GM12878 (cell line): Measurements from ENCODE around the gene NME7.

ENCODE experiments used
- BHLHE40 ChIP-seq, 2 experiments: fragments of 450-650 bp in 1 of 2; IDR thresholded peaks; 2 replicates each; pipeline ENCODE4 v1.6.1; 2011 to 2017; ENCODE audit warnings: low read depth in 2 of 2, borderline replicate concordance in 1 of 2, improper control_type of control experiment in 1 of 2, low read length in 1 of 2, mild to moderate bottlenecking in 1 of 2
- CREB1 ChIP-seq: IDR thresholded peaks from 2 replicates; pipeline ENCODE4 v1.6.1; 2012; ENCODE audit warnings: low read depth, mild to moderate bottlenecking, inconsistent platforms
- CTCF ChIP-seq, 3 experiments: IDR thresholded peaks in 2 of 3; conservative IDR thresholded peaks in 1 of 3; 2 replicates each; pipeline ENCODE4 v1.5.1; 2011; ENCODE audit warnings: low read depth in 3 of 3, low read length in 3 of 3, mild to moderate bottlenecking in 3 of 3, control low read depth in 2 of 3, moderate library complexity in 2 of 3, inconsistent platforms in 1 of 3, mixed read lengths in 1 of 3; ENCODE audit not compliant: control insufficient read depth in 2 of 3, insufficient read depth in 1 of 3; ENCODE audit errors: extremely low read depth in 1 of 3
- GABPA ChIP-seq: IDR thresholded peaks from 2 replicates; pipeline ENCODE4 v1.6.1; 2014; ENCODE audit warnings: antibody characterized with exemption, low read depth, mild to moderate bottlenecking, inconsistent platforms
- HDGF ChIP-seq: fragments of 450-650 bp; IDR thresholded peaks from 2 replicates; pipeline ENCODE4 v1.6.1; 2016; ENCODE audit warnings: antibody characterized with exemption
- NBN ChIP-seq: fragments of 450-650 bp; IDR thresholded peaks from 2 replicates; pipeline ENCODE4 v1.6.1; 2016
- ZNF274 ChIP-seq: IDR thresholded peaks from one replicate; pipeline ENCODE4 v1.8.0; 2011; ENCODE audit not compliant: insufficient read length, insufficient read depth

- TF ChIP-seq ZNF274, result no peak
- TF ChIP-seq CTCF (IDR thresholded peaks at IDR 0.05 in 2 of 3, conservative IDR thresholded peaks at IDR 0.05 in 1 of 3; ENCODE audit: control insufficient read depth in 2 of 3, extremely low read depth in 1 of 3, insufficient read depth in 1 of 3, low read depth in 3 of 3, low read length in 3 of 3), result peak; percentile 37 to 55 (median 53); a peak in 5 of 6 replicates
- peak; percentile 26 to 60; a peak in 3 of 4 replicates for TF ChIP-seq BHLHE40 (IDR thresholded peaks at IDR 0.05; ENCODE audit: borderline replicate concordance in 1 of 2, low read depth in 2 of 2, low read length in 1 of 2)
- TF ChIP-seq HDGF, result no peak
- TF ChIP-seq CREB1, result no peak
- TF ChIP-seq GABPA, result no peak
- no peak for TF ChIP-seq NBN
Measured at GRCh38 chr1:169108863-169109560, 258.6 kb downstream of the NME7 start.
